ENCODE measurements around the gene HOXB9.

- TF ChIP-seq CTCF (IDR thresholded peaks at IDR 0.05; ENCODE audit: borderline replicate concordance, extremely low read depth, low read length, poor library complexity, severe bottlenecking) (no peak), EZH2 (IDR thresholded peaks at IDR 0.05; ENCODE audit: borderline replicate concordance, low read depth, low read length, severe bottlenecking) (no peak)
Measured at GRCh38 chr17:48588528-48588927, 37.6 kb downstream of the HOXB9 start.
